HG03432 (cell line): ENCODE results near the gene PDZRN4.
"Not testable (repeated sequence)": the region's sequence is repeated elsewhere in the genome, so short reads cannot be mapped to it uniquely, and the experiment has no call there.

Experiments used
- ATAC-seq: cut with Tn5 transposase; IDR thresholded peaks from one replicate; pipeline ENCODE4 v1.9.1; 2021; ENCODE audit warnings: mild to moderate bottlenecking, moderate library complexity; ENCODE audit not compliant: unreplicated experiment

PDZRN4 gene

GRCh38 chr12:41280341-41281095, 92.4 kb downstream of the PDZRN4 start:
- not testable (repeated sequence) for ATAC-seq

GRCh38 chr12:41285470-41285869, 97.3 kb downstream of the PDZRN4 start:
- ATAC-seq: not testable (repeated sequence)

- no peak for ATAC-seq
Measured at GRCh38 chr12:41286426-41286825, 98.3 kb downstream of the PDZRN4 start.

- peak; percentile 81 for ATAC-seq
Measured at GRCh38 chr12:41287500-41288141, 99.5 kb downstream of the PDZRN4 start.

GRCh38 chr12:41288142-41288811, 100.2 kb downstream of the PDZRN4 start:
- peak; percentile 5 for ATAC-seq

- ATAC-seq: no peak
Measured at GRCh38 chr12:41289501-41289900, 101.4 kb downstream of the PDZRN4 start.

GRCh38 chr12:41293011-41293410, 104.9 kb downstream of the PDZRN4 start:
- ATAC-seq: no peak

- no peak for ATAC-seq
Measured at GRCh38 chr12:41293461-41293860, 105.3 kb downstream of the PDZRN4 start.

GRCh38 chr12:41302979-41303403, 114.9 kb downstream of the PDZRN4 start:
- peak; percentile 78 for ATAC-seq

GRCh38 chr12:41304526-41304925, 116.4 kb downstream of the PDZRN4 start:
- ATAC-seq: no peak

- ATAC-seq: no peak
Measured at GRCh38 chr12:41310367-41310766, 122.2 kb downstream of the PDZRN4 start.

- ATAC-seq: no peak
Measured at GRCh38 chr12:41311883-41312282, 123.8 kb downstream of the PDZRN4 start.

- peak; percentile 39 for ATAC-seq
Measured at GRCh38 chr12:41312451-41312850, 124.3 kb downstream of the PDZRN4 start.

GRCh38 chr12:41325336-41325735, 137.2 kb downstream of the PDZRN4 start:
- no peak for ATAC-seq

GRCh38 chr12:41327096-41327895, 139.2 kb downstream of the PDZRN4 start:
- ATAC-seq: no peak

GRCh38 chr12:41333974-41334373, 145.9 kb downstream of the PDZRN4 start:
- no peak for ATAC-seq

- ATAC-seq: no peak
Measured at GRCh38 chr12:41334390-41334789, 146.3 kb downstream of the PDZRN4 start.

GRCh38 chr12:41336041-41336549, 148.0 kb downstream of the PDZRN4 start:
- no peak for ATAC-seq

- ATAC-seq: no peak
Measured at GRCh38 chr12:41339784-41340183, 151.7 kb downstream of the PDZRN4 start.

- no peak for ATAC-seq
Measured at GRCh38 chr12:41344776-41345470, 156.8 kb downstream of the PDZRN4 start.
